ENCODE data around the gene SNX30. TPM values are rescaled to one million over a fixed set of nuclear protein-coding genes. Genes with fewer than 3 reads are reported as not detected.
"Not testable (repeated sequence)": the region's sequence is repeated elsewhere in the genome, so short reads cannot be mapped to it uniquely, and the experiment has no call there.

Gene SNX30
- 5.2 and 7.5 TPM in 2 replicates for total RNA-seq

DNA sequence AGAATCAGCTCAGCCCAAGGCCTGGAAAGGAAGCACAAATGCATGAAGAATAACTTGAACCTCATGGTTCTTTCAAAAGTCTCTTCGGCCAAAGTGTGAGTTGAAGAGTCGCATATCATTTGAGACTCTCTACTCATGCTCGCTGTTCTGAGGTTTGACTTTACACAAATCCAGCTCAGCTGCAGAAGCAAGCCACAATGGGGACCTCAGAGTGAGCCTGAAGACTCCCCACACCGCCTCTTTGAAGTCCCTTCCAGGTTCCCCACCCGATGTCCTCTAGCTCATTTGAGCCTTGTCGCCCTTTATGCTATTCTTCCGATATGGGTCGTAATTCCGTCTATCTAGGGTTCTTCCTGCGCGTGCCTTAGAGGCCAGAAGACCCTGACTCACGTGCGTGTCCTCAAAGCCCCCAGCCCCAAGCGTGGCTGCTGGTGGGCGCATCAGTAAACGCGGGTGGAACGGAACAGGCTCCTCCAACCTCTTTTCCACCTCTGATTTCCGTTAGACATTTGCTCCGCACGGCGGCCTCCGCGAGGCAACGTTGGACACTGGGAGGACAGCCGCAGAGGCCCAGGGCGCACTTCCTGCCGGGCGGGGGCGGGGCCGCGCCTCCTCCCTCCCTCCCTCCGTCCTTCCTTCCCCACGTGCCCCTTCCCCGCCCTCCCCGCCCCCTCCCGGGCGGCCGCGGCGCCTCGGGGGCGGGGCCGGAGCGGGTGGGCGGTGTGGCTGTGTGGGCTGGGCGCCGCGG, at the start of gene SNX30:
Gene SNX30, plus strand, starts transcription at position 745 of the 748 bp plus-strand sequence. CDS start 242 bp downstream, outside the sequence.
- DNase-seq (ENCODE audit: low read depth in 2 of 2) = peak; percentile 81 to 91

DNA sequence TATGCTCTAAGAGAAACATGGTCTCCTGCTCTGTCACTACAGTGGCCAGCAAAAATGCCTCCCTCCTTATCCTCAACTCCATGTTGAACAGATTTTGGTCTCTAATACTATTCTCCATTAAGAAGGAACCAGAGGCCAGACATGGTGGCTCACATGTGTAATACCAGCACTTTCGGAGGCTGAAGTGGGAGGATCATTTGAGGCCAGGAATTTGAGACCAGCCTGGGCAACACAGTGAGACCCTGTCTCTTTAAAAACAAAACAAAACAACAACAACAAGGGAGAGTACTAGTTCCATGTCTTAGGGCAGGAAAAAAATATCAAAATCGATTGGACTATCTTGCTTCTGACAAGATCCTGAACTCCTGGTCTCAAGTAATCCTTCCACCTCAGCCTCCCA, 47.3 kb upstream of the SNX30 start:
- no peak for DNase-seq (ENCODE audit: low read depth in 2 of 2)

- DNase-seq (ENCODE audit: low read depth in 2 of 2) = peak; percentile 20 to 64
These were observed 44.7 kb upstream of the SNX30 start for GRCh38 chr9:112705768-112706427.

- peak; percentile 57 to 77 for DNase-seq (ENCODE audit: low read depth in 2 of 2)
These were observed 39.4 kb upstream of the SNX30 start for GRCh38 chr9:112711050-112711689.

DNA sequence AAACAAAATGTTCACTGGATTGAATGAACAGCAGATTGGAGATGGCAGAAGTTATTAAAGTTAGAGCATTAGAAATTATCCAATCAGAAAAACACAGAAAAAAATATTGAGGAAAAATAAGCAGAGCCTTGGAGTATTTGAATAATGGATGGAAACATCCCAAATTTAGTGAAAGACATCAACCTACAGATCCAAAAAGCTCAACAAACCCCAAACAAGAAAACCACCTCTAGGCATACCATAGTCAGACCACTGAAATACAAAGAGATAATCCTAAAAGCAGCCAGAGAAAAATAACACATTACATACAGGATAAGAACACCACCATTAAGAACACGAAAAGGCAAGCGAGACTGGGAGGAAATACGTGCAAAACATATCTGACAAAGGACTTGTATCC, 37.9 kb upstream of the SNX30 start:
- no peak for DNase-seq (ENCODE audit: low read depth in 2 of 2)

GRCh38 chr9:112717661-112718331, 32.8 kb upstream of the SNX30 start, which contains the start of gene INIP:
TSS of gene INIP (minus strand) at chr9:112718117. CDS start at chr9:112716485, 1,632 bp downstream.
- DNase-seq (ENCODE audit: low read depth in 2 of 2) = peak; percentile 96 to 98

- DNase-seq (ENCODE audit: low read depth in 2 of 2) = no peak
These were observed 31.3 kb upstream of the SNX30 start for GRCh38 chr9:112719241-112719691.

DNA sequence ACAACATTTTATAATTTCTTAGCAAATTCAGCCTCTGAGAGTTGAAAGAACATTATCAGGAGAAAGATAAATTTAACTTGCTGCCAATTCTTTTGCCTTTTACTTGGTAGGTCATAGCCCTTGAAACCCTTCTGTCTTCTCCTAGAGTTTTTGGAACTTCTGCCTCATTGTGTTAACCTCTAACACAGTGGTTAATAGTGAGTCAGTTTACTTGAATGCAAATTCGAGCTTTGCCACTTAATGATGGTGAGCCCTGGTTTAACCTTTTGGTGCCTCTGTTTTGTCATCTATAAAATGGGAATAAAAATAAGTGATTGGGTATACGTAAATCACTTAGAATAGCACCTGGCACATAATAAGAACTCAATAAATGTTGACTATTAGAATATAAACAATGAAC, 30.9 kb upstream of the SNX30 start:
- no peak for DNase-seq (ENCODE audit: low read depth in 2 of 2)

- DNase-seq (ENCODE audit: low read depth in 2 of 2) = no peak
These were observed 30.3 kb upstream of the SNX30 start for GRCh38 chr9:112720113-112720780.

GRCh38 chr9:112722749-112723148, 27.8 kb upstream of the SNX30 start:
- not testable (repeated sequence) for DNase-seq (ENCODE audit: low read depth in 2 of 2)

- DNase-seq (ENCODE audit: low read depth in 2 of 2) = no peak
These were observed 24.6 kb upstream of the SNX30 start for GRCh38 chr9:112725961-112726360.

GRCh38 chr9:112726428-112726827, 24.1 kb upstream of the SNX30 start:
- no peak for DNase-seq (ENCODE audit: low read depth in 2 of 2)

- DNase-seq (ENCODE audit: low read depth in 2 of 2) = no peak
These were observed 22.2 kb upstream of the SNX30 start for GRCh38 chr9:112728401-112728800.

DNA sequence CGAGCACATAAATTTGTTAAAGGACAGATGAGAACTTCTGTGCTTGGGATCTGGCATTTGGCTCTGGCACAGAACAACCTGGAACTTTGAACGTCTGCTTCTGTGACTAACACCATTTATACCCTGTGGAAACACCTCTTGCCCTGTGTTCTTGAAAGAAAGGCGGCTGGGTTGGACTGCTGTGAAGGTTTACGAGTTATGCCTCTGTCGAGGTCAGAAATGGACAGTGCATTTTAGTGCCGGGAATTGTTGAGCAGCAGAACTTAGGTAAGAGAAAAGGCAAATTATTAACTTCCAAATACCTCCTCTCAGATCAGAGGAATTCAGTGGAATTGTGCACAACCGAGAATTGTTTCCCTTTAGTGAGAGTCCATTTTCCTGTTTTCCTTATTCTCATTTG, 18.6 kb upstream of the SNX30 start:
- no peak for DNase-seq (ENCODE audit: low read depth in 2 of 2)

GRCh38 chr9:112734892-112735291, 15.7 kb upstream of the SNX30 start:
- DNase-seq (ENCODE audit: low read depth in 2 of 2) = no peak

DNA sequence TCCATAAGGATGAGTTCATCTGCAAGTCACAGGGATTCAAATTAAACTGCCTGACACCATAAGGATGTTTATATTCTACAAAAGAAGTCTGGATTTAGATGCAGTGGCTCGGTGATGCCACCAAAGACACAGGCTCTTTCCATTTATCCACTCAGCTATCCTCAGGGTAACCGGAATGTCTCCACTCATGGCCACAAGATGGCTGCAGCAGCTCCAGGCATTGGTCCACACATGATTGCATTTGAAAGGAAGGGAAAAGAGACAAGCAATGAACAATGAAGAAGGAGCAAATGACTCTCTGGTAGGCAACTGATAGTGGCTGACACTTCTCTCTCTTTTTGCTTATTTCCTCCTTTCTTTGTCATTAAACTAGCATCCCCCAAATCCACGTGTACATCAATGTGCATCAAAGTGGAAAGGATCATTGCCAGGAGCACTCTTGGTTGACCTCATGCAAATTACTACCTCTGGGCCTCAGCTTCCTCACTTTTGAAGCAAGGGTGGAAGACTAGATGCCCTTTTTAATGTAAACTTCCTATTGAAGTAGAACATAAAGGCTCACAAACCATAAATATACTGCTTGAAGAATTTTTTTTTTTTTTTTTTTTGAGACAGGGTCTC, 7.2 kb upstream of the SNX30 start:
- DNase-seq (ENCODE audit: low read depth in 2 of 2) = peak in 1 of 2 donors; percentile 6

DNA sequence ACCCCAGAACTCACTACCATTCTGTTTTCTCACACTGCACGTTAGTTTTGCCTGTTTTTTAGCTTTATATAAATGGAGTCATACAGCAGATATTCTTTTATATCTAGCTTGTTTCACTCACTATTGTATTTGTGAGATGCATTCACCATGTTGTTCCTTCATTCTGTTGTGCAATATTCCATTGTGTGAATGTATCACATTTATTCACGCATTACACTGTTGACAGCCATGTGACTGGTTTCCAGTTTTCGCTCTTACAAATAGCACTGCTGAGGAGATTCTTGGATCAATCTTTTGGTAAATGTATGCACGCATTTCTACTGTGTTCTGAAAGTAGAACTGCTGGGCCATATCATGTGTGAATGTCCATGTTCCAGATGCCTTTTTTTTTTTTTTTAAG, 6.4 kb upstream of the SNX30 start:
- DNase-seq (ENCODE audit: low read depth in 2 of 2) = no peak

- DNase-seq (ENCODE audit: low read depth in 2 of 2) = no peak
These were observed 3.5 kb upstream of the SNX30 start for GRCh38 chr9:112747094-112747493.

DNA sequence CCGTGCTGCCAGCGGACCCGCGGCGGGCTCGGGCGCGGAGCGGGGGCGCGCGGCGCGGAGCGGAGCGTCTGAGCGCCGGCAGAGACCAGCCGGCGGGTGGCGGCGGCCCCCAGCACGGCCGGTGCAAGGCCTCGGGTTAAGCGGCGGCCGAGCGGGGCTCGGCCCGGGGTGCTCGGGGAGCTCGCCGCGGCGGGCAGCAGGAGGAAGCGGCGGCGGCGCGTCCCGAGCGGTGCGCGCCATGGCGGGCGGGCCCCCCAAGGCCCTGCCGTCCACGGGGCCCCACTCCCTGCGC, 150 bp downstream of the SNX30 start:
- no peak for DNase-seq (ENCODE audit: low read depth in 2 of 2)

GRCh38 chr9:112751056-112751795, 666 bp downstream of the SNX30 start:
- DNase-seq (ENCODE audit: low read depth in 2 of 2) = peak; percentile 39 to 51
